Mammary epithelial cell (primary cell): ENCODE results near the gene HERC5.

Source experiments
- EZH2 ChIP-seq: IDR thresholded peaks from 2 replicates; pipeline ENCODE4 v1.6.1; 2012; ENCODE audit warnings: low read length, inconsistent platforms, borderline replicate concordance
- TF ChIP-seq, protein P1 (sequence below), 2 donors: IDR thresholded peaks in 1 of 2; conservative IDR thresholded peaks in 1 of 2; 2 replicates each; pipeline ENCODE4 v1.5.1; 2011 to 2012; ENCODE audit warnings: inconsistent platforms in 2 of 2, low read length in 2 of 2, mild to moderate bottlenecking in 2 of 2, control low read depth in 1 of 2, low read depth in 1 of 2; ENCODE audit not compliant: insufficient read depth in 1 of 2; ENCODE audit errors: extremely low read depth in 1 of 2

GRCh38 chr4:88457307-88458103 is 586 bp downstream of the HERC5 start:
- TF ChIP-seq, protein P1, sequence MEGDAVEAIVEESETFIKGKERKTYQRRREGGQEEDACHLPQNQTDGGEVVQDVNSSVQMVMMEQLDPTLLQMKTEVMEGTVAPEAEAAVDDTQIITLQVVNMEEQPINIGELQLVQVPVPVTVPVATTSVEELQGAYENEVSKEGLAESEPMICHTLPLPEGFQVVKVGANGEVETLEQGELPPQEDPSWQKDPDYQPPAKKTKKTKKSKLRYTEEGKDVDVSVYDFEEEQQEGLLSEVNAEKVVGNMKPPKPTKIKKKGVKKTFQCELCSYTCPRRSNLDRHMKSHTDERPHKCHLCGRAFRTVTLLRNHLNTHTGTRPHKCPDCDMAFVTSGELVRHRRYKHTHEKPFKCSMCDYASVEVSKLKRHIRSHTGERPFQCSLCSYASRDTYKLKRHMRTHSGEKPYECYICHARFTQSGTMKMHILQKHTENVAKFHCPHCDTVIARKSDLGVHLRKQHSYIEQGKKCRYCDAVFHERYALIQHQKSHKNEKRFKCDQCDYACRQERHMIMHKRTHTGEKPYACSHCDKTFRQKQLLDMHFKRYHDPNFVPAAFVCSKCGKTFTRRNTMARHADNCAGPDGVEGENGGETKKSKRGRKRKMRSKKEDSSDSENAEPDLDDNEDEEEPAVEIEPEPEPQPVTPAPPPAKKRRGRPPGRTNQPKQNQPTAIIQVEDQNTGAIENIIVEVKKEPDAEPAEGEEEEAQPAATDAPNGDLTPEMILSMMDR (conservative IDR thresholded peaks at IDR 0.05 in 1 of 2, IDR thresholded peaks at IDR 0.05 in 1 of 2; ENCODE audit: extremely low read depth in 1 of 2, insufficient read depth in 1 of 2, low read depth in 1 of 2, low read length in 2 of 2) = no peak
- no peak for TF ChIP-seq EZH2
